Measurements from ENCODE around the gene RBFOX2. TPM values are rescaled to one million over a fixed set of nuclear protein-coding genes. Genes with fewer than 3 reads are reported as not detected.

RBFOX2 gene
- total RNA-seq, 1 experiment from 2014 or later: 91.1 TPM

DNA sequence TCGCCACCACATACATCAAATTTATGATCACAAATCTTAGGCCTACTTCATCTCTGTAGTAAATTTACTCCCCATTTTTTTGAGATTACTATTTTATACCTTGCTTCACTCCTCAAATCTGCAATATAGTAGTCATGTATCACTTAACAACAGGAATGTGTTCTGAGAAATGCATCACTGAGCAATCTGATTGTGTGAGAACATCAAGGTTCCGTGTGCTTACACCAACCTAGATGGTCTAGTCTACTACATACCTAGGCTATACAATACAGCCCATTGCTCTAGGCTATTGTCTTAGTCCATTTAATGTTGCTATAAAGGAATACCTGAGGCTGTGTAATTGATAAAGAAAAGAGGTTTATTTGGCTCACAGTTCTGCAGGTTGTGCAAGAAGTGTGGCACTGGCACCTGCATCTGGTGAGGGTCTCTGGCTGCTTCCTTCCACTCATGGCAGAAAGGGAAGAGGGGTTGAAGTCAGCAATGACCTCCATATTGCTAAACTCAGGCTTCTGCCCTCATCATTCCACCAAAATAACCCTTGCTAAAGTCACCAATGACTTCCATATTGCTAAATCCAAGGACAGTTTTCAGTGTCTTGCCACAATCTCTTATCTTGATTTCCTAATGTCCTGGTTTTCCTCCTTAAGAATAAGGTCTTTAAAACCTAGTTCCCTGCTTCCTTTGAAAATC lies 140.3 kb downstream of the RBFOX2 start:
- H3K4me3 ChIP-seq (ENCODE audit: low read depth, low read length): no peak overlapping the region
- H3K4me3 Mint-ChIP-seq (ENCODE audit: unreplicated experiment): no peak overlapping the region

DNA sequence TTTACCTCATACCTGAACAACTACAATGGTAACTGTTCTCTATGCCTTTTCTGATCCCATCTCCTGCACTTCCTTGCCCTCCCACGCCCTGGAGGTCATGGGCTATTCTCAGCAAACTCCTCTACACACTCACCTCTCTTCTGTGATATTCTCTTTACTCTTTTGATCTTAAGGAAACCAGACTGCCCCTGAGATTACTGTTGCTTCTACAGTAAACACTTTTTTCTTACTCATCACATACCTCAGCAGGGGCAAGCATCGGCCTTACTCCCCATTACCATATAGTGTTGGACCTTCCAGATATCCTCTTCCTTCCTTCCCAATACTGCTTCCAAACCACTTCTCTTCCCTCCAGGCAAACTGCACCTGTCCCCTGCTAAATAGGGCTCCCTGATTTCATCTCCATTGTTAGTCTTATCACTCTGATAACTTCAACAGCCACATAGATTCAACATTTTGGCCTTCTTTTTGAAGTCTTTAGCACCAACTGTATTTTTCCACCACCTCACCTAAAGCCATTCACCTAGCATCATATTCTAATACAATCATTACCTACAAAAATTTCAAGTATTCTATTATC lies 141.2 kb downstream of the RBFOX2 start:
- H3K27ac Mint-ChIP-seq (ENCODE audit: unreplicated experiment): peak overlapping the region; percentile 70
- BruUV-seq (replicated peaks): no TSS peak
- TF ChIP-seq, protein P1, sequence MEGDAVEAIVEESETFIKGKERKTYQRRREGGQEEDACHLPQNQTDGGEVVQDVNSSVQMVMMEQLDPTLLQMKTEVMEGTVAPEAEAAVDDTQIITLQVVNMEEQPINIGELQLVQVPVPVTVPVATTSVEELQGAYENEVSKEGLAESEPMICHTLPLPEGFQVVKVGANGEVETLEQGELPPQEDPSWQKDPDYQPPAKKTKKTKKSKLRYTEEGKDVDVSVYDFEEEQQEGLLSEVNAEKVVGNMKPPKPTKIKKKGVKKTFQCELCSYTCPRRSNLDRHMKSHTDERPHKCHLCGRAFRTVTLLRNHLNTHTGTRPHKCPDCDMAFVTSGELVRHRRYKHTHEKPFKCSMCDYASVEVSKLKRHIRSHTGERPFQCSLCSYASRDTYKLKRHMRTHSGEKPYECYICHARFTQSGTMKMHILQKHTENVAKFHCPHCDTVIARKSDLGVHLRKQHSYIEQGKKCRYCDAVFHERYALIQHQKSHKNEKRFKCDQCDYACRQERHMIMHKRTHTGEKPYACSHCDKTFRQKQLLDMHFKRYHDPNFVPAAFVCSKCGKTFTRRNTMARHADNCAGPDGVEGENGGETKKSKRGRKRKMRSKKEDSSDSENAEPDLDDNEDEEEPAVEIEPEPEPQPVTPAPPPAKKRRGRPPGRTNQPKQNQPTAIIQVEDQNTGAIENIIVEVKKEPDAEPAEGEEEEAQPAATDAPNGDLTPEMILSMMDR (IDR thresholded peaks at IDR 0.05; ENCODE audit: insufficient read depth in 1 of 2, low read depth in 1 of 2, low read length in 1 of 2, severe bottlenecking in 1 of 2, unreplicated experiment in 1 of 2): no peak

More for the DNA sequence above, 140.3 kb downstream of the RBFOX2 start:
- peaks cover 10% of the 10 kb centered on the region for H3K9me3 Mint-ChIP-seq (ENCODE audit: unreplicated experiment)
- H3K4me1 ChIP-seq: peaks cover 60% of the 10 kb centered on the region
- ChIA-PET POLR2A (no interaction called here), CTCF (no interaction called here)
- TF ChIP-seq, protein P1 (IDR thresholded peaks at IDR 0.05; ENCODE audit: insufficient read depth in 1 of 2, low read depth in 1 of 2, low read length in 1 of 2, severe bottlenecking in 1 of 2, unreplicated experiment in 1 of 2): no peak
- H3K27ac Mint-ChIP-seq (ENCODE audit: unreplicated experiment): peak overlapping the region; percentile 70
- peaks cover 7% of the 10 kb centered on the region for H3K36me3 Mint-ChIP-seq (ENCODE audit: insufficient read depth, unreplicated experiment)
- H3K27me3 ChIP-seq (replicated peaks; ENCODE audit: control insufficient read depth, insufficient read depth, low read length): no peaks in the 10 kb centered on the region
- no TSS peak for BruUV-seq (replicated peaks)
- H3K9me3 ChIP-seq: no peaks in the 10 kb centered on the region
- intact Hi-C loops (cut with micrococcal nuclease; ENCODE audit: unreplicated experiment): loop anchor here (5.0 kb wide), 1 partner anchor 46 kb away; no protein-coding TSS in a partner anchor
- no peak for DNase-seq
- peaks cover 45% of the 10 kb centered on the region for H3K4me1 Mint-ChIP-seq (ENCODE audit: low read depth, unreplicated experiment)
- H3K36me3 ChIP-seq (ENCODE audit: control insufficient read depth, insufficient read depth, low read length): no peaks in the 10 kb centered on the region; the same call in 1 of the 2 replicates
- no peaks in the 10 kb centered on the region for H3K27me3 Mint-ChIP-seq (ENCODE audit: insufficient read depth, unreplicated experiment)

DNA sequence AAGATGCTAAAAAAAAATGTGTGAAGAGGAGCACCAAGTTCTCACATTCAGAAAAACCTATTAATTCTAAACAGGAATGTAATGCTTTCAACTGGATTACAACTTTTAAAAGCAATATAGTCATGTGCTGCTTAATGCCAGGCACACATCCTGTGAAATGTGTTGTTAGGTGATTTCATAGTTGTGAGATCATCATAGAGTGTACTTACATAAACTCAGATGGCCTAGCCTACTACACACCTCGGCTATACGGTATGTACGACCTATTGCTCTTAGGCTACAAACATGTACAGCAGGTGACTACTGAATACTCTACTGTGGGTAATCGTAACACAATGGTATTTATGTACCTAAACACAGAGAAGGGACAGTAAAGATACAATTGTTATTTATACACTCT lies 142.3 kb downstream of the RBFOX2 start:
- H3K4me3 ChIP-seq (ENCODE audit: low read depth, low read length): no peak overlapping the region
- TF ChIP-seq, protein P1 (IDR thresholded peaks at IDR 0.05; ENCODE audit: insufficient read depth in 1 of 2, low read depth in 1 of 2, low read length in 1 of 2, severe bottlenecking in 1 of 2, unreplicated experiment in 1 of 2): no peak
- no peak for DNase-seq
- peaks cover 45% of the 10 kb centered on the region for H3K4me1 Mint-ChIP-seq (ENCODE audit: low read depth, unreplicated experiment)
- intact Hi-C loops (cut with micrococcal nuclease; ENCODE audit: unreplicated experiment): loop anchor here (5.0 kb wide), 1 partner anchor 44 kb away; no protein-coding TSS in a partner anchor
- H3K9me3 ChIP-seq: no peaks in the 10 kb centered on the region
- H3K9me3 Mint-ChIP-seq (ENCODE audit: unreplicated experiment): peaks cover 10% of the 10 kb centered on the region
- H3K36me3 ChIP-seq (ENCODE audit: control insufficient read depth, insufficient read depth, low read length): no peaks in the 10 kb centered on the region; the same call in 1 of the 2 replicates
- peaks cover 7% of the 10 kb centered on the region for H3K36me3 Mint-ChIP-seq (ENCODE audit: insufficient read depth, unreplicated experiment)
- no peaks in the 10 kb centered on the region for H3K27me3 ChIP-seq (replicated peaks; ENCODE audit: control insufficient read depth, insufficient read depth, low read length)
- H3K27me3 Mint-ChIP-seq (ENCODE audit: insufficient read depth, unreplicated experiment): no peaks in the 10 kb centered on the region
- POLR2A ChIA-PET: no interaction called here
- H3K27ac Mint-ChIP-seq (ENCODE audit: unreplicated experiment): no peak overlapping the region
- H3K4me1 ChIP-seq: peaks cover 62% of the 10 kb centered on the region
- CTCF ChIA-PET: no interaction called here
- H3K4me3 Mint-ChIP-seq (ENCODE audit: unreplicated experiment): no peak overlapping the region
- BruUV-seq (replicated peaks): no TSS peak

More for the DNA sequence above, 141.2 kb downstream of the RBFOX2 start:
- H3K4me1 Mint-ChIP-seq (ENCODE audit: low read depth, unreplicated experiment): peaks cover 45% of the 10 kb centered on the region
- H3K36me3 ChIP-seq (ENCODE audit: control insufficient read depth, insufficient read depth, low read length): no peaks in the 10 kb centered on the region; the same call in 1 of the 2 replicates
- ChIA-PET CTCF (no interaction called here), POLR2A (no interaction called here)
- peak overlapping the region; percentile 35 for H3K4me3 Mint-ChIP-seq (ENCODE audit: unreplicated experiment)
- intact Hi-C loops (cut with micrococcal nuclease; ENCODE audit: unreplicated experiment): loop anchor here (1.0 to 5.0 kb wide), 3 partner anchors 8 to 45 kb away; no protein-coding TSS in a partner anchor
- peaks cover 59% of the 10 kb centered on the region for H3K4me1 ChIP-seq
- peaks cover 7% of the 10 kb centered on the region for H3K36me3 Mint-ChIP-seq (ENCODE audit: insufficient read depth, unreplicated experiment)
- H3K9me3 ChIP-seq: no peaks in the 10 kb centered on the region
- peaks cover 10% of the 10 kb centered on the region for H3K9me3 Mint-ChIP-seq (ENCODE audit: unreplicated experiment)
- no peak overlapping the region for H3K4me3 ChIP-seq (ENCODE audit: low read depth, low read length)
- H3K27me3 ChIP-seq (replicated peaks; ENCODE audit: control insufficient read depth, insufficient read depth, low read length): no peaks in the 10 kb centered on the region
- peak; percentile 59 to 62 for DNase-seq
- H3K27me3 Mint-ChIP-seq (ENCODE audit: insufficient read depth, unreplicated experiment): no peaks in the 10 kb centered on the region

All from Caco-2 (cell line).